Suprapubic skin (tissue), 4 donors: ENCODE results near the gene DCAF7.

ENCODE experiments used
- CTCF ChIP-seq, 2 donors: fragments of 200-600 bp in 1 of 2; fragments of 450-650 bp in 1 of 2; sonication (generic) in 1 of 2; IDR thresholded peaks; one replicate each; pipeline ENCODE4 v1.5.1; 2016 to 2019; ENCODE audit warnings: antibody characterized with exemption in 2 of 2, mild to moderate bottlenecking in 1 of 2, moderate library complexity in 1 of 2
- POLR2A ChIP-seq, 2 donors: fragments of 450-650 bp; IDR thresholded peaks; one replicate each; pipeline ENCODE4 v1.6.1; 2017; ENCODE audit warnings: antibody characterized with exemption in 2 of 2, mild to moderate bottlenecking in 2 of 2, moderate library complexity in 2 of 2
- POLR2AphosphoS5 ChIP-seq, 3 donors: sonication (generic); formaldehyde crosslinking; IDR thresholded peaks; one replicate each; pipeline ENCODE4 v1.6.1; 2017; ENCODE audit warnings: antibody characterized with exemption in 3 of 3

GRCh38 chr17:63537991-63538692 lies 12.1 kb upstream of the DCAF7 start:
- TF ChIP-seq CTCF (IDR thresholded peaks at IDR 0.05) (no peak), POLR2A (IDR thresholded peaks at IDR 0.05) (no peak), POLR2AphosphoS5 (IDR thresholded peaks at IDR 0.05) (no peak)
